WTC11 (cell line): ENCODE data around the gene IMPDH1.

Source experiments
- CTCF ChIP-seq: fragments of 200-600 bp; IDR thresholded peaks from 2 replicates; pipeline ENCODE4 v1.8.0; 2022; ENCODE audit warnings: antibody characterized with exemption
- ESRRA ChIP-seq: sonication (generic); formaldehyde crosslinking; IDR thresholded peaks from 2 replicates; pipeline ENCODE4 v1.8.1; 2022; ENCODE audit warnings: mild to moderate bottlenecking, missing genetic modification reagents, borderline replicate concordance
- MAX ChIP-seq: sonication (generic); formaldehyde crosslinking; IDR thresholded peaks from 2 replicates; pipeline ENCODE4 v1.8.0; 2022; ENCODE audit warnings: mild to moderate bottlenecking, missing genetic modification reagents
- PREB ChIP-seq: sonication (generic); formaldehyde crosslinking; IDR thresholded peaks from 2 replicates; pipeline ENCODE4 v1.8.1; 2022; ENCODE audit warnings: mild to moderate bottlenecking, missing genetic modification reagents, moderate library complexity, borderline replicate concordance
- RELA ChIP-seq: sonication (generic); formaldehyde crosslinking; IDR thresholded peaks from 2 replicates; pipeline ENCODE4 v1.8.1; 2022; ENCODE audit warnings: missing genetic modification reagents, mild to moderate bottlenecking, borderline replicate concordance
- SMAD3 ChIP-seq: sonication (generic); formaldehyde crosslinking; IDR thresholded peaks from 2 replicates; pipeline ENCODE4 v1.8.0; 2022; ENCODE audit warnings: missing genetic modification reagents, mild to moderate bottlenecking, borderline replicate concordance
- ZNF263 ChIP-seq: sonication (generic); formaldehyde crosslinking; IDR thresholded peaks from 2 replicates; pipeline ENCODE4 v1.8.1; 2022; ENCODE audit warnings: low read depth, mild to moderate bottlenecking, moderate library complexity, missing genetic modification reagents
- ZNF416 ChIP-seq: fragments of 250-450 bp; sonication (Bioruptor Pico); IDR thresholded peaks from 2 replicates; pipeline ENCODE4 v1.9.0; 2021; ENCODE audit warnings: mild to moderate bottlenecking, inconsistent platforms
- ZNF532 ChIP-seq: fragments of 250-450 bp; sonication (Bioruptor Pico); IDR thresholded peaks from 2 replicates; pipeline ENCODE4 v1.9.0; 2021; ENCODE audit warnings: mild to moderate bottlenecking, borderline replicate concordance
- TF ChIP-seq, protein P1 (sequence below): sonication (generic); formaldehyde crosslinking; IDR thresholded peaks from 2 replicates; pipeline ENCODE4 v1.8.1; 2023; ENCODE audit warnings: mild to moderate bottlenecking, missing genetic modification reagents, moderate library complexity
- TF ChIP-seq, protein P2 (sequence below): sonication (generic); formaldehyde crosslinking; IDR thresholded peaks from 2 replicates; pipeline ENCODE4 v1.8.1; 2022; ENCODE audit warnings: low read depth, missing genetic modification reagents, borderline replicate concordance

DNA sequence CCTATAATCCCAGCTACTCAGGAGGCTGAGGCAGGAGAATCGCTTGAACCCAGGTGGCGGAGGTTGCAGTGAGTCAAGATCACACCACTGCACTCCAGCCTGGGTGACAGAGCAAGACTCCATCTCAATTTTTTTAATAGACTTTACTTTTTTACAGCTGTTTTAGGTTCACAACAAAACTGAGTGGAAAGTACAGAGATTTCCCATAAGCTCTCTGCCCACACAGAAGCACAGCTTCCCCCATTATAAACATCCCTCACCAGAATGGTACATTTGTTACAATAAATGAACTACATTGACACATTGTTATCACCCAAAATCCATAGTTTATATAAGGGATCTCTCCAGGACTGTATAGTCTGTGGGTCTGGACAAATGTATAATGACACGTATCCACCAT is 33.7 kb downstream of the IMPDH1 start:
- TF ChIP-seq RELA (CRISPR knock-in tag): no peak
- TF ChIP-seq CTCF: no peak
- no peak for TF ChIP-seq ESRRA
- no peak for TF ChIP-seq ZNF416
- no peak for TF ChIP-seq ZNF263
- no peak for TF ChIP-seq ZNF532 (CRISPR knock-in tag)
- TF ChIP-seq PREB: no peak
- TF ChIP-seq, protein P1, sequence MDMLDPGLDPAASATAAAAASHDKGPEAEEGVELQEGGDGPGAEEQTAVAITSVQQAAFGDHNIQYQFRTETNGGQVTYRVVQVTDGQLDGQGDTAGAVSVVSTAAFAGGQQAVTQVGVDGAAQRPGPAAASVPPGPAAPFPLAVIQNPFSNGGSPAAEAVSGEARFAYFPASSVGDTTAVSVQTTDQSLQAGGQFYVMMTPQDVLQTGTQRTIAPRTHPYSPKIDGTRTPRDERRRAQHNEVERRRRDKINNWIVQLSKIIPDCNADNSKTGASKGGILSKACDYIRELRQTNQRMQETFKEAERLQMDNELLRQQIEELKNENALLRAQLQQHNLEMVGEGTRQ (CRISPR knock-in tag): no peak
- TF ChIP-seq SMAD3 (CRISPR knock-in tag): no peak
- TF ChIP-seq, protein P2, sequence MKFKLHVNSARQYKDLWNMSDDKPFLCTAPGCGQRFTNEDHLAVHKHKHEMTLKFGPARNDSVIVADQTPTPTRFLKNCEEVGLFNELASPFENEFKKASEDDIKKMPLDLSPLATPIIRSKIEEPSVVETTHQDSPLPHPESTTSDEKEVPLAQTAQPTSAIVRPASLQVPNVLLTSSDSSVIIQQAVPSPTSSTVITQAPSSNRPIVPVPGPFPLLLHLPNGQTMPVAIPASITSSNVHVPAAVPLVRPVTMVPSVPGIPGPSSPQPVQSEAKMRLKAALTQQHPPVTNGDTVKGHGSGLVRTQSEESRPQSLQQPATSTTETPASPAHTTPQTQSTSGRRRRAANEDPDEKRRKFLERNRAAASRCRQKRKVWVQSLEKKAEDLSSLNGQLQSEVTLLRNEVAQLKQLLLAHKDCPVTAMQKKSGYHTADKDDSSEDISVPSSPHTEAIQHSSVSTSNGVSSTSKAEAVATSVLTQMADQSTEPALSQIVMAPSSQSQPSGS: no peak
- TF ChIP-seq MAX (CRISPR knock-in tag): no peak
